AG04450 (cell line): ENCODE measurements around the gene REPS2. TPM values are rescaled to one million over a fixed set of nuclear protein-coding genes. Genes with fewer than 3 reads are reported as not detected.

ENCODE experiments used
- CTCF ChIA-PET: fragments of 300-600, 350-600 bp; formaldehyde crosslinking; extraction: SDS; loops from one replicate; lab custom pipeline; 2022; ENCODE audit warnings: antibody characterized with exemption, inconsistent platforms; lab: Charles Lee
- POLR2A ChIA-PET: fragments of 350-600 bp; formaldehyde crosslinking; extraction: SDS; loops from one replicate; lab custom pipeline; 2021; ENCODE audit warnings: antibody characterized with exemption, inconsistent platforms; lab: Yijun Ruan, JAX
- DNase-seq: peaks from one replicate; pipeline ENCODE4 v3.0.0-alpha.2; 2011; ENCODE audit warnings: low read depth, low spot score
- H3K27ac ChIP-seq: one replicate; pipeline ENCODE4 v1.5.1; 2012; ENCODE audit warnings: low read depth, low read length, control low read depth
- H3K27me3 ChIP-seq: one replicate; pipeline ENCODE4 v1.6.0; 2012; ENCODE audit warnings: low read length; ENCODE audit not compliant: control insufficient read depth, insufficient read depth
- H3K4me3 ChIP-seq: 2 replicates; pipeline ENCODE4 v1.5.1; 2011; ENCODE audit warnings: mild to moderate bottlenecking, low read depth, low read length, control low read depth
- H3K9me3 ChIP-seq: 2 replicates; pipeline ENCODE4 v1.5.1; 2012; ENCODE audit warnings: low read length; ENCODE audit not compliant: control insufficient read depth, insufficient read depth
- polyA plus RNA-seq: library from polyadenylated mRNA; depleted of rRNA; stranded (reverse); fragments of >200 nt; gene quantifications from 2 replicates; pipeline ENCODE4 v1.2.3, GENCODE V29; 2011
- TF ChIP-seq, protein P1 (sequence below): IDR thresholded peaks from 2 replicates; pipeline ENCODE4 v1.5.1; 2011; ENCODE audit warnings: low read depth, low read length, control low read depth, inconsistent platforms

The REPS2 gene
- polyA plus RNA-seq, 1 experiment: 0.17 TPM

DNA sequence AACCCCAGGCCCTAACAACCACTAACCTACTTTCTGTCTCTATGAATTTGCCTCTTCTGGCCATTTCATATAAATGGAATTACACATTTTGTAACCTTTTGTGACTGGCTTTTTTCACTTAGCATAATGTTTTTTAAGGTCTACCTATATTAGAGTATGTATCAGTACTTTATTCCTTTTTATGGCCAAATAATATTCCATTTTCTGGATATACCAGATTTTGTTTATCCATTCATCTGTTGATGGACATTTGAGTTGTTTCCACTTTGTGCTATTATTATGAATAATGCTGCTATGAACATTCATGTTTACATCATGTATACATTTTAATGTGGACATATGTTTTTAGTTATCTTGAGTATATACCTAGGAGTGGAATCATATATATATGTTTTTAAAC is 35.5 kb downstream of the REPS2 start:
- Histone ChIP-seq H3K4me3 (no peak overlapping the region), H3K27ac (no peak overlapping the region), H3K9me3 (no peaks in the 10 kb centered on the region), H3K27me3 (no peaks in the 10 kb centered on the region)
- ChIA-PET CTCF (no interaction called here), POLR2A (no interaction called here)
- DNase-seq: no peak
- TF ChIP-seq, protein P1, sequence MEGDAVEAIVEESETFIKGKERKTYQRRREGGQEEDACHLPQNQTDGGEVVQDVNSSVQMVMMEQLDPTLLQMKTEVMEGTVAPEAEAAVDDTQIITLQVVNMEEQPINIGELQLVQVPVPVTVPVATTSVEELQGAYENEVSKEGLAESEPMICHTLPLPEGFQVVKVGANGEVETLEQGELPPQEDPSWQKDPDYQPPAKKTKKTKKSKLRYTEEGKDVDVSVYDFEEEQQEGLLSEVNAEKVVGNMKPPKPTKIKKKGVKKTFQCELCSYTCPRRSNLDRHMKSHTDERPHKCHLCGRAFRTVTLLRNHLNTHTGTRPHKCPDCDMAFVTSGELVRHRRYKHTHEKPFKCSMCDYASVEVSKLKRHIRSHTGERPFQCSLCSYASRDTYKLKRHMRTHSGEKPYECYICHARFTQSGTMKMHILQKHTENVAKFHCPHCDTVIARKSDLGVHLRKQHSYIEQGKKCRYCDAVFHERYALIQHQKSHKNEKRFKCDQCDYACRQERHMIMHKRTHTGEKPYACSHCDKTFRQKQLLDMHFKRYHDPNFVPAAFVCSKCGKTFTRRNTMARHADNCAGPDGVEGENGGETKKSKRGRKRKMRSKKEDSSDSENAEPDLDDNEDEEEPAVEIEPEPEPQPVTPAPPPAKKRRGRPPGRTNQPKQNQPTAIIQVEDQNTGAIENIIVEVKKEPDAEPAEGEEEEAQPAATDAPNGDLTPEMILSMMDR: no peak

- DNase-seq: no peak
- no peaks in the 10 kb centered on the region for H3K9me3 ChIP-seq
- H3K27me3 ChIP-seq: no peaks in the 10 kb centered on the region
- TF ChIP-seq, protein P1: no peak
- no peak overlapping the region for H3K27ac ChIP-seq
- H3K4me3 ChIP-seq: no peak overlapping the region
- POLR2A ChIA-PET: no interaction called here
- CTCF ChIA-PET: no interaction called here
These were observed 36.6 kb downstream of the REPS2 start for GRCh38 chrX:16983051-16983450.

GRCh38 chrX:16985286-16985685 is 38.8 kb downstream of the REPS2 start:
- CTCF ChIA-PET: no interaction called here
- Histone ChIP-seq H3K27me3 (no peaks in the 10 kb centered on the region), H3K27ac (no peak overlapping the region), H3K4me3 (no peak overlapping the region), H3K9me3 (no peaks in the 10 kb centered on the region)
- TF ChIP-seq, protein P1: no peak
- POLR2A ChIA-PET: no interaction called here
- no peak for DNase-seq

GRCh38 chrX:16986169-16986568 is 39.7 kb downstream of the REPS2 start:
- no peak overlapping the region for H3K27ac ChIP-seq
- TF ChIP-seq, protein P1: no peak

DNA sequence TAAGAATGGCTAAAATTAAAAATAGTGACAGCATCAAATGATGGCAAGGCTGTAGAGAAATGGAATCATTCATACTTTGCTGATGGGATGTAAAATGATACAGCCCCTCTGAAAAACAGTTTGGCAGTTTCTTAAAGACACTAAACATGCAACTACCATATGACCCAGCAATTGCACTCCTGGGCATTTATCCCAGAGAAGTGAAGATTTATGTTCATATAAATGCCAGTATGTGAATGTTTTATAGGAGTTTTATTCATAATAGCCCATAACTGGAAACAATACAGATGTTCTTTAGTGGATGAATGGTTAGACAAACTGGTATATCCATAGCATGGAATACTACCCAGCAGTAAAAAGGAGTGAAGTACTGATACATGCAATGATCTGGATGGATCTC is 43.3 kb downstream of the REPS2 start:
- Histone ChIP-seq H3K27me3 (no peaks in the 10 kb centered on the region), H3K27ac (no peak overlapping the region), H3K9me3 (no peaks in the 10 kb centered on the region), H3K4me3 (no peak overlapping the region)
- ChIA-PET POLR2A (no interaction called here), CTCF (no interaction called here)
- DNase-seq: no peak
- TF ChIP-seq, protein P1: no peak

More at GRCh38 chrX:16986169-16986568, 39.7 kb downstream of the REPS2 start:
- no peak for DNase-seq
- no peak overlapping the region for H3K4me3 ChIP-seq
- no peaks in the 10 kb centered on the region for H3K27me3 ChIP-seq
- POLR2A ChIA-PET: no interaction called here
- H3K9me3 ChIP-seq: no peaks in the 10 kb centered on the region
- CTCF ChIA-PET: no interaction called here
